B cell (primary cell): ENCODE results near the gene EPOP. TPM values are rescaled to one million over a fixed set of nuclear protein-coding genes. Genes with fewer than 3 reads are reported as not detected.

Source experiments
- ATAC-seq: fragments of 200-7000 bp; cut with Tn5 transposase; one replicate; pipeline ENCODE4 v1.10.0; 2021; ENCODE audit warnings: low read depth, mild to moderate bottlenecking, moderate number of reproducible peaks, moderate library complexity
- CTCF ChIA-PET: fragments of 350-600 bp; sonication (Branson Sonifier 250); formaldehyde crosslinking; loops from one replicate; lab custom pipeline; 2021; ENCODE audit warnings: antibody characterized with exemption, inconsistent platforms; lab: Charles Lee
- POLR2A ChIA-PET: fragments of 350-600 bp; sonication (Branson Sonifier 250); formaldehyde crosslinking; loops from one replicate; lab custom pipeline; 2021; ENCODE audit warnings: antibody characterized with exemption; lab: Charles Lee
- DNase-seq: peaks from one replicate; pipeline ENCODE4 v3.0.0; 2013
- H2AFZ ChIP-seq: 2 replicates; pipeline ENCODE4 v1.6.1; 2012; ENCODE audit warnings: mild to moderate bottlenecking, low read depth, low read length; ENCODE audit not compliant: insufficient read depth, poor library complexity, severe bottlenecking
- H3K27ac ChIP-seq, 2 donors: 1 replicate in 1 of 2; 2 replicates in 1 of 2; pipeline ENCODE4 v1.5.1; 2012 to 2013; ENCODE audit warnings: low read length in 2 of 2, mild to moderate bottlenecking in 2 of 2, moderate library complexity in 1 of 2
- H3K27me3 ChIP-seq, 4 experiments: fragments of 200-600 bp in 1 of 4; sonication (generic) in 1 of 4; replicated peaks in 1 of 4; 1 replicate in 2 of 4; 2 replicates in 2 of 4; pipeline versions ENCODE4 v1.6.1 to v1.7.0; 2013 to 2016; ENCODE audit warnings: low read length in 3 of 4, mild to moderate bottlenecking in 2 of 4, mixed read lengths in 1 of 4, moderate library complexity in 1 of 4; ENCODE audit not compliant: insufficient read depth in 4 of 4, control insufficient read depth in 3 of 4; ENCODE audit errors: control extremely low read depth in 1 of 4
- H3K36me3 ChIP-seq, 2 experiments: replicated peaks in 1 of 2; 1 replicate in 1 of 2; 2 replicates in 1 of 2; pipeline versions ENCODE4 v1.6.1 to v1.7.1; 2013; ENCODE audit warnings: low read length in 1 of 2; ENCODE audit not compliant: insufficient read depth in 2 of 2, control insufficient read depth in 1 of 2; ENCODE audit errors: control extremely low read depth in 1 of 2, extremely low read depth in 1 of 2
- H3K4me1 ChIP-seq, 2 donors: fragments of 200-600 bp in 1 of 2; sonication (generic) in 1 of 2; 1 replicate in 1 of 2; 2 replicates in 1 of 2; pipeline versions ENCODE4 v1.5.1 to v1.6.1; 2013 to 2017; ENCODE audit warnings: low read length in 2 of 2; ENCODE audit not compliant: control insufficient read depth in 2 of 2, insufficient read depth in 2 of 2
- H3K4me2 ChIP-seq: replicated peaks from 2 replicates; pipeline ENCODE3; 2012; ENCODE audit warnings: mild to moderate bottlenecking, low read depth, low read length; ENCODE audit not compliant: poor library complexity, severe bottlenecking
- H3K4me3 ChIP-seq, 5 experiments: fragments of 200-600 bp in 1 of 5; sonication (generic) in 1 of 5; 1 replicate in 3 of 5; 2 replicates in 2 of 5; pipeline versions ENCODE4 v1.5.1 to v1.7.0; 2011 to 2016; ENCODE audit warnings: low read length in 4 of 5, mild to moderate bottlenecking in 4 of 5, low read depth in 2 of 5, control low read depth in 1 of 5, moderate library complexity in 1 of 5; ENCODE audit not compliant: insufficient read depth in 1 of 5; ENCODE audit errors: control extremely low read depth in 1 of 5, extremely low read depth in 1 of 5
- H3K79me2 ChIP-seq: fragments of 200-600 bp; sonication (generic); one replicate; pipeline ENCODE4 v1.6.0; 2016; ENCODE audit warnings: low read length; ENCODE audit not compliant: control insufficient read depth, insufficient read depth
- H3K9ac ChIP-seq: fragments of 200-600 bp; sonication (generic); 2 replicates; pipeline ENCODE4 v1.6.1; 2017; ENCODE audit warnings: mild to moderate bottlenecking, low read length, moderate library complexity
- H3K9me3 ChIP-seq, 3 donors: one replicate each; pipeline versions ENCODE4 v1.6.1 to v1.7.1; 2013; ENCODE audit warnings: low read length in 2 of 3; ENCODE audit not compliant: control insufficient read depth in 2 of 3, insufficient read depth in 1 of 3; ENCODE audit errors: control extremely low read depth in 1 of 3
- H4K20me1 ChIP-seq: 2 replicates; pipeline ENCODE4 v1.6.0; 2012; ENCODE audit warnings: mild to moderate bottlenecking, low read length; ENCODE audit not compliant: insufficient read depth, control insufficient read depth, poor library complexity, severe bottlenecking
- H3K27ac Mint-ChIP-seq: one replicate; pipeline ENCODE4 v1.8.0; 2021; ENCODE audit warnings: mixed read lengths
- H3K27me3 Mint-ChIP-seq: one replicate; pipeline ENCODE4 v1.8.0; 2021; ENCODE audit warnings: mixed read lengths
- H3K4me1 Mint-ChIP-seq: one replicate; pipeline ENCODE4 v1.8.0; 2021; ENCODE audit warnings: mixed read lengths
- H3K4me3 Mint-ChIP-seq: one replicate; pipeline ENCODE4 v1.8.0; 2021; ENCODE audit warnings: mixed read lengths
- H3K9me3 Mint-ChIP-seq: one replicate; pipeline ENCODE4 v1.8.0; 2022; ENCODE audit warnings: mixed read lengths; ENCODE audit not compliant: insufficient read depth
- EZH2 ChIP-seq: IDR thresholded peaks from 2 replicates; pipeline ENCODE4 v1.6.1; 2012; ENCODE audit warnings: borderline replicate concordance, low read depth, mild to moderate bottlenecking, moderate library complexity, low read length; ENCODE audit not compliant: insufficient read depth, poor library complexity, severe bottlenecking
- WGBS: methylation state at CpG from one replicate; pipeline ENCODE4 v1.1.5; 2013; ENCODE audit warnings: missing lambda C conversion rate; ENCODE audit not compliant: insufficient coverage; 5-methylcytosine and 5-hydroxymethylcytosine counted together
- intact Hi-C: fragments of 100-400 bp; cut with micrococcal nuclease; formaldehyde crosslinking; loops from one replicate; pipeline ENCODE4 v1.10.0; 2022
- polyA plus RNA-seq: library from polyadenylated mRNA; depleted of rRNA; stranded (reverse); fragments of >200 nt; gene quantifications from 2 replicates; pipeline ENCODE4 v1.2.3, GENCODE V29; 2012
- total RNA-seq, 2 donors: library from RNA; stranded (reverse); fragments of 120-200 nt in 1 of 2; gene quantifications; 1 replicate in 1 of 2; 2 replicates in 1 of 2; pipeline versions ENCODE4 v1.2.3 to v1.2.4, GENCODE V29; 2013 to 2022
- TF ChIP-seq, protein P1 (sequence below): fragments of 200-600 bp; IDR thresholded peaks from one replicate; pipeline ENCODE4 v1.8.0; 2022; ENCODE audit warnings: antibody characterized with exemption, mild to moderate bottlenecking

The EPOP gene
- total and polyA plus RNA-seq, 2 donors (not counting 1 experiment from before 2014, with no cell fraction given) = 0.66 to 1.2 TPM

DNA sequence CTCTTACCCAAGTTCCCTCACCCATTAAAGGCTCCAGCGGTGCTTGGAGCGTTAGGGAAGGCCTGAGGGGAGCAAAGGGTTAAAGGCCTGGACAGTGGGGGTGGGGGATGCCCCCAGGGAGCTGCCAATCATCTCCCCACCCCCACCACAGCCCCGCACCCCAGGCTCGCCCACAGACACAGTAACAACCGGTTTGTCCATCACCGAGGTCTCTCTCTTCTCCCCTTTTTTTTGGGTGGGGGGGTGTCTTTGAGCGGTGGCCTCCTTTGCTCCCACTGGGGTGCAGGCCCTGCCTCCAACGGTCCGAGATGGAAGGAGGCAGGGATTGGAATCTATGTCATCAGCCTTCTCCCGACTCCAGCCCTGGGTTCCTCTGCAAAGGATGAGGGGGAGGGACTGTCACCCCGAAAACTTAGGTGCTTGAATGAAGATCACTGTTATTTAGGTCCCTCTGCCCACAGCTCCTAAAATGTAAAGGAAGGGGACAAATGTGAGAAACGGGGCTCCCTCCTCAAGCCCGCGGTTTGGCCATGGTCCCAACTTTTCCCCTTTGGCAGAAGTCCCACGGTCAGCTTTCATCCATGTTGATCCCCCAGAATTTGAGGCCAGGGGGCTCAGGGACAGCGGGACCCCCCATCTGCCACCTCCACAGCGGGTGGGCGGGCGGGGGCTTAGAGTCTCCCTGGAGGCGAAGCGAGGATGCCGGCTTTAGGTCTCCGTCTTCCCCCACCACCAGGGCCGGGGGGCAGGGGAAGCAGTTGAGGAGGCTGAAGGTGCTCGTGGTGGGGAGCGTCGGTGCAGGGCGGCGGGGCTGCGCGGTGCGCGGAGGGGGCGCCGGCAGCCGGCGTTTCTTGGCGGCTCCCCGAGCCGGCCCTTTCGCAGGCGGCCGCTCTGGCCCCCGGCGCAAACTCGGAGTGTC lies 1.7 kb downstream of the EPOP start:
- H3K4me3 Mint-ChIP-seq = peak overlapping the region; percentile 71
- H3K27me3 Mint-ChIP-seq = peaks cover 55% of the 10 kb centered on the region
- H3K9me3 ChIP-seq = peaks cover 0 to 7% (median 0%) of the 10 kb centered on the region in 3 donors
- H3K79me2 ChIP-seq = no peaks in the 10 kb centered on the region
- H3K27ac Mint-ChIP-seq = no peak overlapping the region
- H3K9me3 Mint-ChIP-seq = no peaks in the 10 kb centered on the region
- ChIA-PET POLR2A (interaction anchor here (1.2 kb wide), 2 partner anchors 9 to 78 kb away, joined by 3 to 4 read pairs; no protein-coding TSS in a partner anchor), CTCF (interaction anchor here (0.8 to 8.6 kb wide), 3 partner anchors 10 to 63 kb away, joined by 4 to 172 read pairs (median 54); partner anchors contain the start of gene CISD3)
- 5% methylated on average over 30 of the region's 46 CpGs for WGBS
- no peaks in the 10 kb centered on the region for H3K36me3 ChIP-seq
- peak overlapping the region; percentile 79 for H2AFZ ChIP-seq
- H3K4me2 ChIP-seq = peak overlapping the region; percentile 98
- H3K4me1 Mint-ChIP-seq = peaks cover 29% of the 10 kb centered on the region
- H3K27me3 ChIP-seq = peaks cover 0 to 71% (median 37%) of the 10 kb centered on the region in 4 experiments
- DNase-seq = peak; percentile 42
- intact Hi-C loops = no loop called here
- H3K27ac ChIP-seq = no peak overlapping the region
- H3K4me3 ChIP-seq = peak overlapping the region in 1 of 5 experiments; percentile 68
- H3K4me1 ChIP-seq = peaks cover 27 to 40% of the 10 kb centered on the region in 2 donors
- peak overlapping the region; percentile 61 for H3K9ac ChIP-seq
- ATAC-seq = no peak
- H4K20me1 ChIP-seq = no peaks in the 10 kb centered on the region
- TF ChIP-seq, protein P1, sequence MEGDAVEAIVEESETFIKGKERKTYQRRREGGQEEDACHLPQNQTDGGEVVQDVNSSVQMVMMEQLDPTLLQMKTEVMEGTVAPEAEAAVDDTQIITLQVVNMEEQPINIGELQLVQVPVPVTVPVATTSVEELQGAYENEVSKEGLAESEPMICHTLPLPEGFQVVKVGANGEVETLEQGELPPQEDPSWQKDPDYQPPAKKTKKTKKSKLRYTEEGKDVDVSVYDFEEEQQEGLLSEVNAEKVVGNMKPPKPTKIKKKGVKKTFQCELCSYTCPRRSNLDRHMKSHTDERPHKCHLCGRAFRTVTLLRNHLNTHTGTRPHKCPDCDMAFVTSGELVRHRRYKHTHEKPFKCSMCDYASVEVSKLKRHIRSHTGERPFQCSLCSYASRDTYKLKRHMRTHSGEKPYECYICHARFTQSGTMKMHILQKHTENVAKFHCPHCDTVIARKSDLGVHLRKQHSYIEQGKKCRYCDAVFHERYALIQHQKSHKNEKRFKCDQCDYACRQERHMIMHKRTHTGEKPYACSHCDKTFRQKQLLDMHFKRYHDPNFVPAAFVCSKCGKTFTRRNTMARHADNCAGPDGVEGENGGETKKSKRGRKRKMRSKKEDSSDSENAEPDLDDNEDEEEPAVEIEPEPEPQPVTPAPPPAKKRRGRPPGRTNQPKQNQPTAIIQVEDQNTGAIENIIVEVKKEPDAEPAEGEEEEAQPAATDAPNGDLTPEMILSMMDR = no peak
- TF ChIP-seq EZH2 = no peak
